HT1080 (cell line): Measurements from ENCODE around the gene SUV39H2. TPM values are rescaled to one million over a fixed set of nuclear protein-coding genes. Genes with fewer than 3 reads are reported as not detected.
"Not testable (repeated sequence)": the region's sequence is repeated elsewhere in the genome, so short reads cannot be mapped to it uniquely, and the experiment has no call there.

ENCODE experiments used
- DNase-seq: peaks from one replicate; pipeline ENCODE4 v3.0.0-alpha.2; 2015; ENCODE audit warnings: low read depth
- total RNA-seq: library from RNA; depleted of rRNA; stranded (reverse); fragments of >200 nt; shearing (Covaris generic); gene quantifications from 2 replicates; pipeline ENCODE4 v1.2.3, GENCODE V29; 2014

The SUV39H2 gene
- total RNA-seq, 1 experiment from 2014 or later = 36.1 TPM

DNA sequence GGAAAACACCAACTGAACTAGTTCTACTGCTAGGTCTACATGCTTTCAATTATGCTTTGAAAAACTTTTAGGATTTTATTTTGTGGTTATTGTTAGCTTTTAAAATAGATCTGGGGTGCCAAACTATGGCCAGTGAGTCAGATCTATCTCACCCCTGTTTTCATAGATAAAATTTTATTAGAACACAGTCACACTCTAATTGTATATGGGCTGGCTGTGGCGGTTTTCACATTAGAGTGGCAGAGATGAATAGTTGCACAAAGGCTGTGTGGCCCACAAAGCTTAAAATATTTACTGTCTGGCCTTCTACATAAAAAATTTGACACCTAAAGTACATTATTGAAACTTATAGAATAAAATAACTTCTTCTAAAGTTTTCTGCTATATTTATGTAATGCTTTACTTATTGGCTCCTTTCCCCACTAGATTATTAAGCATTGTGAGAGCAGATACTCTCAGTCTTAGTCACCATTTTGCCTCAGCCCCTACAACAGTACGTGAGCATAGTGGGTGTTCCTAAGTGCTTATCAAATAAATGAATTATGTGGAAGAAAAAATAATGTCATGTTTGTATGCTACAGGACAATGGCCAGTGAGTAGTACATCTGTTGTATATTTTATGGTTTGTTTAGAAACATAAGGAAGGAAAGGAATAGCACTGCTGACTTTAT is 5.4 kb upstream of the SUV39H2 start:
- DNase-seq = no peak

DNA sequence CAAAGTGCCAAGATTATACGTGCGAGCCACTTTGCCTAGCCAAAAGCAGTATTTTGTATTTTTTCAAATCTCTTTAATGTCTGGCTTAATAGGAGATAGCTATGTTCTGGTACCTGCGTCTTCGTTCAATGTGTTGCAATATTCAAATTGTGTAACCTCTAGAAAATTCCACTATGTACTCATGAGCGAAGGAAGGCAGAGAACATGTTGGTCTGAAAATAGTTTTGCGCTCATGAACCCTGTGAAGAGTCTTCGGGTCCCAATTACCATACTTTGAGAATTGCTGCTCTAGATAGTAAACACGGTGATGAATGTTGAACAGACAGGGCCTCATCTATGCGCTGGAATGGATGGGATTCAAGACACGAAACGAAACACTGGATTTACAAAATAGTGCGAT is 2.7 kb upstream of the SUV39H2 start:
- no peak for DNase-seq

DNA sequence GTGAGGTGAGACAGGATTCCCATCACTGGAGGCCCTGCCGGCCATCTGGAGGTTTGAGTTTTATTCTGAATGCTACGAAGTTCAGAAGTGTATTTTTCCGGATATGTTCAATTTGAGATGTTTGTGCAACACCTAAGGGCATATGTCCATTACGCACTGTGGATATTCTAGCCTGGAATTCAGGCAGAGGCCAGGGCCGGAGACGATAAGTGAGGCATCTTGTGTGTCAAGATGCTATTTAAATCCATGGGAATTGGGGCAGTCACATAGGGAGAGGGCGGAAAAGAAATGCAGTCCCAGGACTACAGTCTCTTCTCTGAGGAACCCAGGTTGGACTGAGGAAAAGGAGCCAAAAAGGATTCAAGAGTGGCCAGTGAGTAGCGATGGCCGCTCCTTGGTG is 1.9 kb upstream of the SUV39H2 start:
- DNase-seq = no peak

DNA sequence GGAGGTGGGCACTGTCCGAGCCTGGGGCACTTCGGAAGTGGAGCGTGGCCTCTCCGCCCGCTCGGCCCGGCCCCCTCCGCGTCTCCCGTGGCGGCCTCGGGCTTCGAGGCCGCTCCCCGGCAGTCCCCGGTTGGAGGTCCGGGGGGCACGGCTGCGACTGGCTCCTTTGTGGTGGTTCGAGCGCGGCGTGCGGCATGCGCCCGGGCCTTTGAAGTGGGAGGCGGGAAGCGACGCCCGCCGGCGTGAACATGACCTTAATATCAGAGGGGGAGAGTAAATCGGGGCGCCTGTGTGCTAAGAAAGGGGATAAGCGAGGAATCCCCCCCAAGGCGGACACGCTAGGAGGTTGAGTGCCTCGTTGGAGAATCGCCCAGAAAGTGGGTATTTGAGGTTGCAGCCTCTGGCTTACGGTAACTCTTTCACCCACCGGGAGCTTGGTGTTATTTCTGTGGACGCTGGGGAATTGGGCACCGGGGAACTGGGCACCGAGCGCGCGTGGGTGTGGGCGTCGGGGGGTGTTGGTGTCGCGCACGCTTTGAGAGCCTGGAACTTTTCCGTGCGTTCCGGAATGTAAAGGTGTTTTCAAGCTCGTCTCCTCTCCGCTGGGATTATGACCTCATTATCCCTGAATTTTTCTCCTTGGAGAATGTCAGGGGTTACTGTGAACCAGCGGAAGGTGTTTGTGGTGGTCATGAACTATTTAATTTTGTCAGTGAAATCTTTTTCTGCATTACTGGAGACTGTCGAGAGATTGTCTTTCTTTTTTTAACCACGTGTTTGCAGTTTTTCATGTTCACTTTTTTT is 660 bp downstream of the SUV39H2 start:
- DNase-seq = peak; percentile 17

DNA sequence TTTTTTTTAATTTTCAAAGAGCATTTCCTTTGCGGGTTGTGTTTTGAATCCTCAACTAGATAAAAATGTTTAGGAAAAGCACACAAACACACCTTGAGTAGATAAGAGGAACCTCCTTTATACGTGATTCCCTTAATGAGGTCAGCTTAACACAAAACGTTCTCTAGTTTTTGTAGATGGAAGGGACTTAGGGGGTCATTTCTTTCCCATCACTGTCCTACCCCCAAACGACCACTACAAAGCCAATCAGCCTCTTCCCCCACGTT is 1.2 kb downstream of the SUV39H2 start:
- DNase-seq = no peak

DNA sequence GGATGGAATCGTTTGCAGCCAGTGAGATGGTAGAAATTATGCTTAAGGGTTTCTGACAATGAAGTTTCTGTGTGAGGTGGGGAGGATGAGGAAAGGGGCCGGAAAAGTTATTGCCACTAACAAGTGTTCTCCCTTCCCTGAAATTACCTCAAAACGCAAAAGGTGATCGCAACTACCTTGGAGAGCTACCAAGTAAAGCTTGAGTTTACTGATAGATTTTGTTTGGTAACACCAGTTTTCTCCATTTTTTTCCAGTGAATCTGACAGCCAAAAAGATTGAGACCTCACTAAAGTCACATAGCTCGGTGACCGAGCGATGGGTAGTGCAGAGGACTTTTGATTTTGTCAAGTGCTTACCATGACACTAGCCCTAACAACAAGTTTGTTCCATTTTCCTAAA is 1.6 kb downstream of the SUV39H2 start:
- no peak for DNase-seq

DNA sequence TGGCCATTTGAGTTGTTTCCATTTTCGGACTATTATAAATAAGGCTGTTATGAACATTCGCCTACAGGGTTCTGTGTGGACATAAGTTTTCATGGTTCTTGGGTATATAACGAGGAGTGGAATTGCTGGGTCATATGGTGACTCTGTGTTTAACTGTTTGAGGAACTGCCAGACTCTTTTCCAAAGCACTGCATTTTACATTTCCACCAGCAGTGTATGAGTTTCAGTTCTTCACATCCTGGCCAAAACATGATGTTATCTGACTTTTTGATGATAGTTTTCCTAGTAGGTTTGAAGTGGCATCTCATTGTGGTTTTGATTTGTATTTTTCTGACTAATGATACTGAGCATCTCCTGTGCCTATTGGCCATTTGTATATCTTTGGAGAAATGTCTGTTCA is 5.4 kb downstream of the SUV39H2 start:
- no peak for DNase-seq

DNA sequence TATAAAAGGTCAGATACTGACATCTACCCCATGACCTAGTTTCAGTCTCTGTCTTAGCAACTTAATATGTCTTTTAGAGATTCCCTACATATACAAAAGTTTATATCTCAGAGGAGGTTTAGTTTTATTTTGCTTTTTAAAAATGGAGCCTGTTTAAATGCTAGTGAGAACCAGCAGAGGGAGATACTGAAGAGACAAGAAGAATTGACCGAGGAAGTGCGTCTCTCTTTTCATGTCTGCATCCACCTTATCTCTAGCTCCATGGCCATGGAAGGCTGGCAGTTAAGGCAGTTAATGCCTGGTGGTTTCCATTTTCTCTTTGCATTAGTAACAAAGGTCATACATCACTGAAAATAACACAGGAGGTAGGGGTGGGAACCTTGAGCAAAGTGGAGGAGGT is 10.7 kb downstream of the SUV39H2 start:
- no peak for DNase-seq

DNA sequence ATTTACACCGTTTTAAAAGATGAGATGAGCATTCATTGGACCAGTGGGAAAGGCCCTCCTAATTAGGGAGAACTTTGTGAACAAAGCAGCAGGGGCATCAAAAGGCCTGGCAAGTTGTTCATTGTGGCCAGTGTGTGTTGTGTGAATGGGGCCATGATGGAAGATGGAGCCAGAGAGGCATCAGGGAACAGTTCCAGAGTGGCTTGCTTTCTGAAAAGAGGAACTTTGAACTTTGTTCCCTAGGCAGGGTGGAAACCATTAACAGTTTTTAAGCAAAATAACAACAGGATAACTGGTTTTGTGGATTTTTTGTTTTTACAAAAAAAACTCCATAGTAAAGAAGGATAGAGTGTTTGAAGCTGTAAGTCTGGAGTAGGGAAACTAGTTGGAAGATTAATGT is 12.5 kb downstream of the SUV39H2 start:
- no peak for DNase-seq

DNA sequence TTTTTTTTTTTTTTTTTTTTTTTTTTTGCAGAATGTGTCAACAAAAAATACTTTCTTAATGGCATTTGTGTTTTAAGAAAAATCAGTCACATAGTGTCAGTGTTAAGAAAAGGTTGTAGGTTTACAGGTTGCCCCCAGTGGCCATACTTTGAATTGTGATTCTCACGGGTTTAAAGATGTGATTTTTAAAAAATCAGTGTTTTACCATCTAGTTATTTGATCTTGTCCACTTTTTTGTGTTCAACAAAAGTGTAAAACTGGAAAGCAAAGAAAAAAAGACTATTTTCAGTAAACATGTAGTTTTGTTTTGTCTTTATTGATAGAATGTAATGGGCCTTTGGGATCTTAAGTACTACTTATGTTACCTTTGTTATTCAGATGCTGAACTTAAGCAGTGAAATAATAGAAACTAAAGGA is 25.7 kb downstream of the SUV39H2 start:
- DNase-seq = peak; percentile 37

DNA sequence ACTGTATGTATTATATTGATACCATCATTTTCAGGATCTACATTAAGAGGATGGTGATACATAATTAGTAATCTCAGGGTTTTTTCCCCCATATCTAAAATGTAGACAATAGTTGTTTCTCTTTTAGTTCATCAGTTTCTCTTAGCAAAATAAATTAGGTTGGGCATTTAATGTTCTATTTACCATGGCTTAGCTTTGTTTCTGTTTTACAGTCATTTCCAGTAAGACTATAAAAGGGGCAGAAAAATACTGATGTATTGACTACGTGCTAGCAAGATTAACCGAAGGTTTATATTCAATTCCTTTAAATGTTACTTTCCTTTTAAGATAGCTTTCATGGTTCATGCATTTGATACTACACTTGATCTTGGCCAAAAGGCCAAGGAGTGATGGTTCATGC is 26.2 kb downstream of the SUV39H2 start:
- no peak for DNase-seq

DNA sequence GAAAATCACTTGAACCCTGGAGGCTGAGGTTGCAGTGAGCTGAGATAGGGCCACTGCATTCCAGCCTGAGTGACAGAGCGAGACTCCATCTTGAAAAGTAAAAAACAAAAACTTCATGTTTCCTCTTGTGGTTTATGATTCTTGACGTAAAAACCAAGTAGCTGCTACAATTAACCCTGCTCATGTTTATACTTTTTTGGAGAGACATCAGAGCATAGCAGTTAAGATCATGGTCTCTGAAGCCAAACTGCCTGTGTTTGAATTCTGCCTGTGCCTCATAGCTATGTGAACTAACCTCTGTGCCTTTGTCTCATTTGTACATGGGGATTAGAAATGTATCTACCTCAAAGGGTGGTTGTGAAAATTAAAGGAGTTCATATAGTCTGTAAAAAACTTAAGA is 27.2 kb downstream of the SUV39H2 start:
- DNase-seq = no peak

DNA sequence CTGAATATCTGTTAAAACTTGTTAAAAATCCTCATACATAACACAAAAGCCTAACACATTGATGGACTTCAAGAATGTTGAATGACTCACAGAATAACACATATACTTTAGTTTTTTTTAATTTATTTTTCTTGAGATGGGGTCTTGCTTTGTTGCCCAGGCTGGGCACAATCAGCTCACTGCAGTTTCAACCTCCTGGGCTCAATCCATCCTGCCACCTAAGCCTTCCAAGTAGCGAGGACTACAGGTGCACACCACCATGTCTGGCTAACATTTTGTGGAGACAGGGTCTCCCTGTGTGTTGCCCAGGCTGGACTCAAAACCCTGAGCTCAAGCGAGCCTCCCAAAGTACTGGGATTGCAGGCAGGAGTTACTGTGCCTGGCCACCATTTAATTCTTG is 28.1 kb downstream of the SUV39H2 start:
- DNase-seq = no peak

DNA sequence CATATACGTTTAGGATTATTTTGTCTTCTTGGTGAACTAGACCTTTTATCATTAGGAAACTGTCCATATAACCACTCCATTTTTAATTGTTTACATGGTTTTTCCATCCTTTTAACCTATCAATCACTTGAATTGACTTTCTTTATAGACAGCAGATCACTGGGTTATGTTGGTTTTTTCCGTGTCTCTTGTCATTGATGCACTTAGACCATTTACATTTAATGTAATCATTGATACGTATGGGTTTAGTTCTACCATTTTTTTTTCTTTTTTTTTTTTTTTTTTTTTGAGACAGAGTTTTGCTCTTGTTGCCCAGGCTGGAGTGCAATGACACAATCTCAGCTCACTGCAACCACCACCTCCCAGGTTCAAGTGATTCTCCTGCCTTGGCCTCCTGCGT is 28.9 kb downstream of the SUV39H2 start:
- DNase-seq = not testable (repeated sequence)

DNA sequence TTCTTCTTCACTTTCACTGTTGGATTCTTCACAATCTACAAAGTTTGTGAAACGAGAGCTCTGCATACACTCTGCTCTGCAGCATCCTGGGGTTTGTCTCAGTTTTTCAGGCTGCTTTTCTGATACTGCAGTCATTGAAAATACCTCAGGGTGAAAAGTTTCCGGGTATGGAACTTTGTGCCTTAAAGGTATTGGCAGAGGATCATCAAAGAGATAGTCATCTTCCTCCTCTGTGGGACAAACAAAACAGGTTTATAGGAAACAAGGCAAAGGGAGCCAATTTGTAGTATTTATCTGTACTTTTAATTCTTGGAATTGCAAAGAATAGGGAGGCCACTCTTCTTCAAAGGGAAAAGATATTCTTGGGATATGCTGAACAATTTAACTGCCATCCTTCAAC is 30.4 kb downstream of the SUV39H2 start:
- DNase-seq = no peak

DNA sequence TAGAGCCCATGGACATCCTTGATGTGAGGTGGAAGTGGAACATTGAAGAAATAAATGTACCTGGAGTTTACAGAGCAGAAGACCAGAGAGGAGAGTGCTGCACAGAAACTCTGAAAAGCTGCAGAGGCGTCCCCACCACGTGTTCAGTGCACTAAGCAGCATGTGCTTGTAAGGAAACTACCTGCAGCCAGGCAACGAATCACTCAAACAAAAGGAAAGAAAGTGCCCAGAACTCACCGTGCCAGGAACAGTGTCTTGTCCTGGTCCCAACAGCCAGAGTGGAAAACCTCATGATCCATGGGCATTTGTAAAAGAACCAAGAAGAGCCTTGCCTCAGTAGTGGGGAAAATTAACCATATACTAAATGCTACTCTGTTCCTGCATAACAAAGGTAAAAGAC is 32.3 kb downstream of the SUV39H2 start:
- no peak for DNase-seq

DNA sequence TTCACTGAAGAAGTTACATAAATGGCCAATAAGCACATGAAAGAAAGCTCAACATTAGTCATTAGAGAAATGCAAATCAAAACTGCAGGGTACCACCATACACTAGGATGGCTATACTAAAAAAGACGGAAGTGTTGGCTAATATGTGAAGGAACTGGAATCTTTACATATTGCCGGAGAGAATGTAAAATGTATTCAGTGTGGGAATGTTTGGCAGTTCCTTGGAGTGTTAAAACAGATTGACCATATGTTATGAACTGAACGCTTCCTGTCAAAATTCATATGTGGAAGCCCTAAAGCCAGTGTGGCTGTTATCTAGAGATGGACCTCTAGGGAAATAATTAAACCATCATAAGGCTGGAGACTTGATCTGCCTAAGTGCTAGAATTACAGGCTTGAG is 33.1 kb downstream of the SUV39H2 start:
- no peak for DNase-seq

DNA sequence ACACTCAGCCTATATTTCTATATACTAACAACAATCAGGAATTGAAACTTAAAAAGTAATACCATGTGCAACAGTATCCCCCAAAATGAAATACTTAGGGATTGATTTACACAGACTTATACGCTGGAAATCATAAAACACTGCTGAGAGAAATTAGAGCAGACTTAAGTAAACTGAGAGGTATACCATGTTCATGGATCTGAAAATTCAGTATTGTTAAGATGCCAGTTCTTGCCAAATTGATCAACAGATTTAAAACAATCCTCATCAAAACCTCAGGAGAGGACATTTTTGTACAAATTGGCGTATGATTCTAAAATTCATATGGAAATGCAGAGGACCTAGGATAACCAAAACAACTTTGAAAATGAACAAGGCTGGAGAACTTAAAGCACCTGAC is 37.9 kb downstream of the SUV39H2 start:
- no peak for DNase-seq

DNA sequence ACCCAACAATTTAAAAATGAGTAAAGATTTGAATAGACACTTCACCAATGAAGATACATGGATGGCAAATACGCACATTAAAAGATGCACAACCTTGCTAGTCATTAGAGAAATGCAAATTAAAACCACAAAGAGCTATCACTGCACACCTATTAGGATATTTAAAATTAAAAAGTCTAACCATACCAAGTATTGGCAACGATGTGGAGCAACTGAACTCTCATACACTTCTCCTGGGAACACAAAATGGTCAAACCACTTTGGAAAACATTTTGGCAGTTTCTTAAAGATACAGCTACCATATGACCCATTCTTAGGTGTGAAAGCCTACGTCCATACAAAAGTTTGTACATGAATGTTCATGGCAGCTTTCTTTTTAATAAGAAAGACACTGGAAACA is 39.2 kb downstream of the SUV39H2 start:
- DNase-seq = no peak

DNA sequence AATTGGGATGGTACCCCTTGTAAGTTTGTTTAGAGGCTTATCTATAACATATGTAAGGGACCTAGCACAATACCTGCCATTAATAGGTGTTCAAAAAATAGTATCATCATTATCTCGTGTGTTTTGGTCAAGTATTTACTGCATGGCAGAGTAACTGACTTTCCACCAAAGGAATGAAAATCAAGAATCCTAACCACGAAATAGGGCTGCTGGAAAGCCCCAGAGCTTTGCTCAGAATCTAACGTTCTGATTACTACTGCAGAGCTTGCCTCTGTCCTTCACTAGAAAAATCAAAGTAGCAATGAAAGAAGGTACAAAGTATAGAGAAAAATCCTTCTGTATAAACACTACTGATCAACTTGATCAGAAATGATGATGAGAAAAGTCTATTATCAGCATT is 40.3 kb downstream of the SUV39H2 start:
- DNase-seq = no peak

DNA sequence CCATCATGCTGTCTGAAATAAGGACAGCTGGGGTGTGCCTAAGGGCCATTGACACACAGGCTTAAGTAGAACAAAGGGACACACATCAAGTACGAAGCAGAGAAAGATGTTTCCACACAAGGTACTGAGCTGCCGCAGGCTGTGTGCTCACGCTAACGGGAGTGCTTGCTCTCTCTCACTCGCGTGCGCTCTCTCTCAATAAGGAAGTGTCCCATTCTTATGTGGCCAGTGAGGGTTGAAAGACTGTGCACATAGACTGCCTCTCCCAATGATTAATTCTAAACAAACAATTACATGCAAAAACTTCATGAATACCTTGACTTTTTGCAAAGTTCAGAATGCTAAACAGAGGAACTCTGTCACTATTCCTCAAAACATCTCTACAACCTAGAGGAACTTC is 45.3 kb downstream of the SUV39H2 start:
- no peak for DNase-seq

DNA sequence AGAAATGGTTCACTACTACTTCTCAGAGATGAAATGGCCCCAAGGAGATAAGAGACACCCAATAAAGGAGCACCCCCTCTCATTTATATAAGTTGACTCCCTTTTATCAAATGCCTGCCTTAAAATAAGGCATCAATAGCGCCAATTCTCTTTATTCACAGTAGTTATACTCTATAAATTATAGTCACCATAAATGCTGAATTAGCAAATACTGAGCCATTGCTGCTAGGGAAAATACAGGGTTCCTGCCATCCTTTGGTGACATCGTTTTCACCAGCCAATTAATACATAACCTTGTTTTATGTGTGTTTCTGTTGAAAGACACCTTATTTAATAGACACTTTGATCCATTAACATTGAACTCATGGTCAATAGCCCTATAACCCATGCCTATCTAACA is 46.6 kb downstream of the SUV39H2 start:
- no peak for DNase-seq

DNA sequence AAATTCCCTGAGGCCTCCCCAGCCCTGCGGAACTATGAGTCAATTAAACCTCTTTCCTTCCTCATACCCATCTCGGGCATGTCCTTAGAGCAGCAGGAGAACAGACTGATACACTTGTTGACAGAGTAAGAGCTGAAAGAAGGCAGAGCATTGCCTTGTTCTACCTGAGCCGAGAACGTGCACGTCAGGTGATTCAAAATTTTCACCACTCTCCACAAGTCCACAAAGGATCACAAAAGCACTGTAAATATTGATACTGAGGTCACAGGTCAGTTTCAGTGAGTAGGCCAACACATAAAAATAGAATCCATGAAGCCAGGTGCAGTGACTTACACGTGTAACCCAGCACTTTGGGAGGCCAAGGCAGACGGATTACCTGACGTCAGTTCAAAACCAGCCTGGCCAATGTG is 47.4 kb downstream of the SUV39H2 start:
- DNase-seq = no peak
